ENCODE measurements around the gene DBN1.

GRCh38 chr5:177458912-177459350 lies 14.5 kb downstream of the DBN1 start:
- no peak for TF ChIP-seq POLR2A (IDR thresholded peaks at IDR 0.05)
- TF ChIP-seq CTCF (IDR thresholded peaks at IDR 0.05), result no peak
- TF ChIP-seq EP300 (IDR thresholded peaks at IDR 0.05), result no peak

Measured in ovary (tissue), 3 donors.